Ishikawa (cell line): ENCODE measurements around the gene DOK6.

ENCODE experiments used
- CREB1 ChIP-seq: IDR thresholded peaks from 2 replicates; pipeline ENCODE4 v1.6.1; 2012; ENCODE audit warnings: low read depth
- EP300 ChIP-seq: IDR thresholded peaks from 2 replicates; pipeline ENCODE4 v1.6.1; 2012; ENCODE audit warnings: borderline replicate concordance
- FOXM1 ChIP-seq: IDR thresholded peaks from 2 replicates; pipeline ENCODE4 v1.6.1; 2012; ENCODE audit warnings: low read depth, borderline replicate concordance
- MAX ChIP-seq: IDR thresholded peaks from 2 replicates; pipeline ENCODE4 v1.6.1; 2012
- NFIC ChIP-seq: IDR thresholded peaks from 2 replicates; pipeline ENCODE4 v1.6.1; 2012
- REST ChIP-seq: IDR thresholded peaks from 2 replicates; pipeline ENCODE4 v1.6.1; 2012; ENCODE audit warnings: low read depth, mild to moderate bottlenecking
- TAF1 ChIP-seq: IDR thresholded peaks from 2 replicates; pipeline ENCODE4 v1.6.1; 2012; ENCODE audit warnings: low read depth, mild to moderate bottlenecking
- TEAD4 ChIP-seq: IDR thresholded peaks from 2 replicates; pipeline ENCODE4 v1.6.1; 2012
- YY1 ChIP-seq: IDR thresholded peaks from 2 replicates; pipeline ENCODE4 v1.6.1; 2012; ENCODE audit warnings: low read depth
- TF ChIP-seq, protein P1 (sequence below): IDR thresholded peaks from 2 replicates; pipeline ENCODE4 v1.6.1; 2012

- TF ChIP-seq REST (no peak), EP300 (no peak), TAF1 (no peak), MAX (no peak), FOXM1 (no peak), CREB1 (no peak), NFIC (no peak), YY1 (no peak), TEAD4 (no peak)
- TF ChIP-seq, protein P1, sequence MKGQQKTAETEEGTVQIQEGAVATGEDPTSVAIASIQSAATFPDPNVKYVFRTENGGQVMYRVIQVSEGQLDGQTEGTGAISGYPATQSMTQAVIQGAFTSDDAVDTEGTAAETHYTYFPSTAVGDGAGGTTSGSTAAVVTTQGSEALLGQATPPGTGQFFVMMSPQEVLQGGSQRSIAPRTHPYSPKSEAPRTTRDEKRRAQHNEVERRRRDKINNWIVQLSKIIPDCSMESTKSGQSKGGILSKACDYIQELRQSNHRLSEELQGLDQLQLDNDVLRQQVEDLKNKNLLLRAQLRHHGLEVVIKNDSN: no peak
Measured at GRCh38 chr18:69870736-69871135, 470.0 kb downstream of the DOK6 start.
